ENCODE data around the gene CACNA1C.

The CACNA1C gene

DNA sequence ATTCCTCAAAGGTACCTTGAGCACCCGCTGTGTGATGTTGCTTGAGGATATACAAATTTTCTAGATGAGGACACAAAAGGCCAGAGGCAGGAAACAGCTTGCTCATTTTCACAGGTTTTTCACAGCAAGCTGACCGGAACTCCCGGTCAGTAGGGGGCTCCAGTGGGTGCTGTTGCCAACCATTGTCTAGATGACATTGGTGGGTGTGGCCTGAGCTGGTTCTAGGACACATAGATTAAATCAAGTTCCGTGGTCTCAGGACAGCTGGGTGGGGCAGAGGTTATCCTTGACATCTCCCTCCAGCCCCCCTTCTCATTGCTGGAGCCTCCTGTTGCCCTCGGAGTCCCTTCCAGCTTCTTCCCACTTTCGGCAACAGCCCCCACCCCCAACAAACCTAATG is 588.4 kb downstream of the CACNA1C start:
- no peak for DNase-seq

DNA sequence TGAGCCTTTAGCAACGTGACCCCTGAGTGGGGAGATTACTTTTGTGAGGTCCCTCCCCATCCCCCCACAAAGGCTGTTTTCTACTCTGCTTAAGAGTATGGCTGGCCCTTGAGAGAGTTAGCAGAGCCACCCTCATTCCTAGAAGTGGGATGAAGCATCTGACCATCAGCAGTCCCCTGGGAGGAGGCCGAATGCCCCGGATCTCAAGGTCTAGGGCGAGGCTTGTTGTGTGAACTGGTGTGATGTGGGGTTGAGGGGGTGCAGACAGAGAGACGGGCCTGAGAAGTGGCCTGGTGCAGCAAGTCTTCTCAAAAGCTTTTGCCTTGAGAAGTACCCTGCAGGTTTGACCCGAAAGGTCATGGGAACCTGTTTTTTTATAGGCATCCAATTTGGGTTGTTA is 589.0 kb downstream of the CACNA1C start:
- no peak for DNase-seq

DNA sequence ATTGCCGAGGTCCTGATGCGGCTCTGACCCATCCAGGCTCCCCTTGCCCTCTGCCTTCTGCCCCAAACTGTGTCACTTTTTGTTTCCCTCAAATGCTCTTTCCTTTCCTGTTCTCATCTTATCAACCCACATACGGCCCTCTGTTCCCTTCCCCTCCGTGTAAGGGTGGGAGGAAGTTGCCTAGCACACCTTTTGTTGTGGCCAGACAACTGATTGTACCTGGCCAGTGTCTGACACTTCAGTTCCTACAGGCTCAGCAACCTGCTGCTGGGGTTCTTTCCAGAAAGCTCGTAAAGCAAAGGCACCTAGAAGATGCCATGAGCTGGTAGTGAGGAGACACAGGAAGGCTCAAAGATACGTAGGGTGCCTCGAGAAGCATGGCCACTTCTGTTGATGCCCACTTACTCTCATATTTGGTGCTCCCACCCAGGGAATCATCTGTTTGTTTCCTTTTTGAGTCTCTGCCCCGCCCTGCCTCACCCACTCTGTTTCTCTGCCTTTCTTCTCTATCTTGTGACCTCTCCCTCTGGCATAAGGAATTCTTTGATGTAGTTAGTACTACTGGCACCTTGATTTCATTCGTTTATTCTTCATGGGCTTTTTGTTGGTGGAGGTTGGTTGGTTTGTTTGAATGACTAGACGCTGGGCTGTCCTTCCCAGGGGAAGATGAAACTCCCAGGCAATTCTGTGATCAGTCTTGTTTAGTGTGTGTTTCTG is 589.5 kb downstream of the CACNA1C start:
- DNase-seq: no peak

DNA sequence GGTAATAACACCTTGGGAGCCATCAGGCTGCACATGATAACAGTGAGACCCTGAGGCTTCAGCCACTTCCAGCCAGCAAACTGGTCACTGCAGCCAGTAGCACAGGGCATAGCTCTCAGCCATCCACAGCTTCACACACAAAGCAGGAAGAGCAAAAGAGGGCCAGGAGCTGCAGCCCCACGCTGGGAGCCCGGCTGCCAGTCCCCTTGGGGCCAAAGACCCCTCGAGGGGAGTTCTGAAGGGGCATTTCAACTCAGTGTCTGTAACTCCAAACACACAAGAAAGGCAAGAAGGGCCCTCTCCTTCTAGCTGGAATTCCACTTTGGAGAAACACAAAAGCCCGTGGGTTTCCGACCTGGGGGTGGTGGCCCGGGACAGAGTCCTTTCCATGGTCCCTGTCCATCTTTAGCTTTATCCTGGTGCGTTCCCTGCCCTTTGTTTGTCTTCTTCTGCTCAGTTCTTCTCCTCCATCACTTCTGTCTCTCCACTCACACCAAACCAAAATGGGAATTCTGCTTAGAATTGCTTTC is 590.2 kb downstream of the CACNA1C start:
- no peak for DNase-seq

DNA sequence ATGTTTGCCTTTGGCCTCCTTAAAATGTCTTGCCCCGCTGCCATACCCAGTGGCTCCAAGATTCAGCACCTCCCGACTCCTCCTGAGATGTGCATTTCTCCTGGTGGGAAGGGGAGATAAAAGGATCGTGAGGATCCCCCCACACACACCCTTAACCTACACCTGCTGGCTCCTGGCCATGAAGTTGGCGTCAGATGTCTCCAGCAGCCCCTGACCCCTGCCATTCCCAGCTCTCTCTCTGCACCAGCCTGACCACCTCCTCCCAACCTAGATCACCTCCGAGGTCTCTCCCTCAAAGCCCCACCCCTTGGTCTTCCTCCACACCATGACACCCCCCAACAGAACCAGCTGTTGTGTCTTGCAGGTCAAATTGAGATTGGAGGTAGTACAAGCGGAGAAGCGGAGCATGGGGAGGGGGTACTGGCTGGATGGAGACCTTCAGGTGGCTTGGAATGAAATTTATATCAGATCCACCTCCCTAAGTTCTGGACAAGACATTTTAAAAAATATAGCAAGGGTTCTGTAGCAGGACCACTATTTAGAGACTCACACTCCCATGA is 590.9 kb downstream of the CACNA1C start:
- no peak for DNase-seq

DNA sequence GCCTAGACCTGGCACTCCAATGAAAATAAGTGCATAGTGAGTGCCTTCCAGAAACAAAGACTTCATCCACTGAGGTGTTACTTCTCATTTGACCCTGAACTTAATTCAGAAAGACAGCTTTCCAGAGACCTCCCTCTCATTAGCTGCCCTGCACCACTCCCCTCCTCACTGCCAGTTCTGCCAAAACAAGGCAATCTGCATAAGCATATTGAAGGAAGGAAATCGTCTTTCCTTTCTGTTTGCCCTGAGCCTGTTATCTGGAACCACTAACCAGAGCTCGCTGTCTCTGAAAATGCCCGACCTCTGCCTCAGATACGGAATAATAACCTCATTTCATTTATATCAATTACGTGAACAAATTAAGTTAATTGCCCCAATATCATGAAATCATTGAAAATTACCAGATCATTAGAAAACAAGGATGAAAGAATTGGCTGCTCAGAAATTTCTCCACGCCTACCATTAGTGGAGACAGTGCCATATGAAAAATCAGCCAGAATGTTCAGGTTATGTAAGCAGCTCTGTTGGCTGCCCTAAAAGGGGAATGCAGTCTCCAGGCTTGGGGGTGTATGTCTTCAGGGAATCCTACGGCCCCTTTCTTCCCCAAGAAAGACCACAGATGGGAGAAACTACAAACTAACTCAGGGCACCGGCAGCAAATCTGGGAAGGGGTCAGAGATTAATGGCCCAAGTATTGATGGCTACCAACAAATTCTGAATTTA is 592.1 kb downstream of the CACNA1C start:
- no peak for DNase-seq

DNA sequence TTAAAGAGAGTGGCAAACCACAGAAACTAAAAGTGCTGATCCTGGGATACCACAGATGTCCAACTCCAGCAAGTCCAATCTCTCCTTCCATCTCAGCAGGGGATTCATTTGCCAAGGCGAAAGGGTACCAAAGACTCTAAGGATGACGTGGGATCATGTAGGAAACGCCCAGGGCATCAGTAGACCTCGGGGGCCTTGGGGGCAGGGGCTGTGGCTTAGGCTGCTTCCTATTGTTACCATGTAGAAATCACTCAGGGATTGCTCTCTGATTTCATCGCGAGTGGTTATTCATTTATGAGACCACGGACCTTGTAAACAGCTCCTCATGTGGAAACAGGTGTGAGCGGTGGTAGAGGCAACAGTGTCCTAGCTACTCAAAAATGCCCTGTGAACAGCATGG is 592.7 kb downstream of the CACNA1C start:
- no peak for DNase-seq

DNA sequence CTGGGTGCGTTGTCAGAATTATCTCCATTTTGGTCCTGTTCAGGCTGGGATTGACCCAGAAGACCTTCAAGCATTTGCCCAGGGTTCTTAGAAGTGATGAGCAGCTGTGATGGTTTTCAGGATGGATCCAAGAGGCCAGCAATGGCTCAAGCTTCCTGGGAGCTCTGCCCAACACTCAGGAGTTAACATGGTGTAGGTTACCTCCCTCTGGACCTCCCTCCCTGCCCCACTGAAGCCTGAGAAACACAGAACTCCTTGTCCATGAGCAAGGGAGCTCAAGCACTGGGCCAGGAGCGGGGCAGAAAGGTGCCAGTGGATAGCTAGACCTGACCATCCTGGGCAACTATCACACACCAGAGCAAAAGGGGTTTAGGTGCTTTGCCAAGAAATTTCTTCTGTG is 593.6 kb downstream of the CACNA1C start:
- no peak for DNase-seq

DNA sequence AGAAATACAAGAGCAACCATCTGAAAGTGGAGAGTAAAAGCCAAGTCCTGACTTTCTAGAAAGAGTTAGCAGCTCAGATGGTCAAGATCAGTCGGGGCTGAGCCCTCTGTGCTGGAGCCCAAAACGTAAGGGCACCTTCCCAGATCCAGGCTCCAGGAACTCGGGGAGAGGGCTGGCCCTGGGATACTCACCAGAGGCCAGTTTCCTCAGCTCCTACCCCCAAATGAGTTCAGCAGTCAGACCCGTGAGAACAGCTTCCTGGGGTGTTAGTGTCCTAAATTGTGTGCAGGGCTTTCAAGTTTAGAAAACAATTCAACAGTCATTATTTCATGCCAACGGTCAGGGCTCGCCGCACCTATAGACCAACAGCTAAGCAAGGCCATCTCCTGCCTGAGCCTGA is 594.4 kb downstream of the CACNA1C start:
- no peak for DNase-seq

DNA sequence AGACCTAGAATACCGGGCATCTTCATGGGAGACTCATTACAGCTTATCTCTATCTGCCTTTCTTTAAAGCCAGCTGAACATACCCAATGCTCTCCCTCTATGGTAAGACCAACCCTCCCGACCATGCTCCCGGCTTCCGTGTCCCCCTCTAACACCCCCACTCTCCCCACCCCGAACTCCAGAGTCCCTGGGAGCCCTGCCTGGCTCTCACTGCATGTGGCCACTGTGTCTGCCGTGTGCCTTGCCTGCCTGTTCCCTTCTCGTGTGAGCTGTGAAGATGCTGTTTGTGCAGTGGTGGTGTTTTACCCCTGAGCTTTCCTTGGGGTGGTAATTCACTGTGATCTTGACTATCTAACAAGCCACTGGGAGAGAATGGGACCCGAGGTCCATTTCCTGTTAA is 595.6 kb downstream of the CACNA1C start:
- no peak for DNase-seq

DNA sequence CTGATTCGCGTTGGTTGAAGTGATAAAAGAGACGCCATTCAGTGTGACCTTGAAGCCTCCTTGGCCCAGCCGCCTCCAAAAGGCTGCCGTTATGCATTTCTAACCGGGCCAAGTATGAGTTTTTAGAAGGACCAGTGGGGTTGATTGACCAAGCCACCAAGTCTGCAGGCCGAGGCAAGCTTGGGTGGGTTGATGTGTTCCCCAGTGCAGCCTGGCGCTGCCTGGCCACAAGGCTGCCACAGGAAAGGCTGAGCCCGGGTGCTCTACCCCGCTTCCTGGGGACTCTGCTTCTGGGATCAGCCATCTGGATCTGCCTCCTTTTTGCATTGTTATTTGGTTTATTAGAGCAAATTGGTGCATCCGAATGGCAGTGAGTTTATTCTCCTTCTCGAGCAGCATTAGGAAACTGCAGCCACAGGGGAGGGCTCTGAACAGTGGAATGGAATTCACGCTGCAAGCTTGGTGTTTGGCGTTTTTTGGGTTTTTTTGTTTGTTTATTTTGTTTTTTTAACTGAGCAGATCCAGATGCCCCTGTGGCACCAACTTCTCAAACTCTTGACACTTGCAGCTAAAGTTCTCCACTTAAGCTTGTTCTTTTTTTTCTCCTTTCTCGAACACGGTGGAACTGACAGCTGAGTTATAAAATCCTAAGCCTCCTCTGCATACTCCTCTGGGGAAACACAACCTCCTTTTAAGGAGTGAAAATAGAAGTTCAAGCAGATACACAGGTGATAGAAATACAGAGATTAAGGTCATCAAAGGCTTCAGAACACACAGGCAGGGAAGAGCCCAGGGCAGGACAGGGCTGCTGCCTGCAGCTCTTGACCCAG is 596.6 kb downstream of the CACNA1C start:
- DNase-seq: no peak

DNA sequence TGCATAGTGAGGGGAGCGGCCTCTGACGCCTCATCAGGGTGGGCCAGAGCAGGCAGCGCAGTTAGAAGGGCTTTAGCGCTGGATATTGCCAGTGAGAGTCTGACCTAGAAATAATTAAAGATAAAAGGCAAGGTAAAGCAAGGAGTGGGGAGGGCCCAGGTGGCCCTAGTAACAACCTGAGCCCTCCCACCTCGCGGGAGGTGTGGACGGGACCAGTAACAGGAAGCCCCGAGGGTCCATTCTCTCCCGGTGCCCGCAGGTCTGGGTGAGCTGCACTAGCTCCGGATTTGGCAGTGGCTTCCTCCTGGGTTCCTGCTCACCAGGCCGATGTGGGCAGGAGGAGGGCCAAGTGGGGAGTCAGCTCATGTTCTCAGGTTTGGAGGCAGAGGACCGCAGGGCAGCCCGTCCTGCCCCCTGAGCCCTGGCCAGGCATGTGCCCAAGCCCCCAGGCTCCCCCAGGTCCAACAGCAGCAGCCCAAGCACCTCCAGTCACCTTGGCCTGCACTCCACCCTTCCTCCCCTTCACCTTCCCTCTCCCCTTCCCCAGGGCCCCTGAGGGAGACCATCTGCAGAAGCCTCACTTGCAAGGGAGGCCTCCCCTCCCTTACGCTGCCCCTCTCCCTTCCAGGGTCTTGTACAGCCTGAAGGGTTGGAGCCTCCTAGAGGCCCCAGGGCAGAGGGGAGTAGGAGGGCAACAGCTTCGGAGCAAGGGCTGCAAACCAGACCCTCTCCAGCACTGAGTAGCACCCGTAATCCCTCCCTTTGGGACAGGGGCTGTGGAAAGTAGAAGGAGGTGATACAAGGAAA is 597.7 kb downstream of the CACNA1C start:
- DNase-seq: no peak

DNA sequence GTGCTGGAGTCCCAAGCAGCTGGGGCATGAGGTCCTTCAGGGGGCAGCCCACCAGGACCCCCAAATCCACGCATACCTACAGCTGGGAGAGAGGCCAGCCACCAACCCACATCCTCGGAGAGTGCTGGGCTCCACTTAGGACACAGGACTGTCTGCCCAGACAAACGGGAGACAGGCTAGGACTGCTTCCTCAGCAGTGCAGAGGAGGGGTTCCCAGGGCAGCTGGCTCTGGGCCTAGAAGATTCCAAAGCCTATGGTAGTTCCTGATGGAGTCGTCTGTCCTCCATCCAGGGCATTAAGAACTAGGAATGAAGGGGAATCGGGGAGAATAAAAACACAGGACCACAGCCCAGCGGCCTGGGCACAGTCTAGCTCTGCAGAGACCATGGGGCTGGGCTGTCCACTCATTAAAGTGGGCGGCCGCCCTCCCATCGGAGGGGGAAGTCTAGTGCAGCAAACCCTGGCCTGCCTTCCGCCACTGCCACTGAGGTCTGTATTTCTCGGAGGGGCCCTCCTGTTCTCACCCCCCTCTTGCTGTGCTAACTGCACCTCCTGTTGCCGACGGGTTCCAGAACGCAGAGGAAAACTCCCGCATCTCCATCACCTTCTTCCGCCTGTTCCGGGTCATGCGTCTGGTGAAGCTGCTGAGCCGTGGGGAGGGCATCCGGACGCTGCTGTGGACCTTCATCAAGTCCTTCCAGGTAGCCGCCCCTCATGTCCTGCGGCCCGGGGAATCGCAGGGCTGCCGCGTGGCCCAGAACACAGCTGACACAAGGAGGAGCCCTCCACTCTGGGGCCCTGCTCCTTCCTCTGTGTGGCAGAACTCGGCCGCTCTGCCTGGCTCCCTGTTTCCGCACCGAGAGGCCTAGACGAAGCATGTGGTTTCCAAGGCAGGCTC is 598.5 kb downstream of the CACNA1C start:
- DNase-seq: no peak

DNA sequence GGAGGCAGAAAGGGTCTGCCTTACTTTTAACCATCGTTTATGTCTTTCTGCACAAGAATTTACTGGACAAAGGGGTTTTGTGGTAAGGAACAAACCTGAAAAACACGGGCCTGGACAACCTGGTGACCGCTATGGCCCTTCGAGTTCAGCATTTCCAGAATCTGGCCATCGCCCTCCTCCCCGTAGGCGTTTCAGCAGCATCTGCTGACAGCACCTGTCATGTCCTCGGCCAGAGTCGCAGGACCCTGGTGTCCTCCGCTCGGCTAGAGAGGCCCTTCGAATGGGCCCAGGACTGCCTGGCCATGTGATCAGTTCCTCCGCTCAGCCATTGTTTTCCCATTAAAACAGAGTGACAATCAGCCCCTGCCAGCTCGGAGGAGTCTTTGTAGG is 599.2 kb downstream of the CACNA1C start:
- no peak for DNase-seq

DNA sequence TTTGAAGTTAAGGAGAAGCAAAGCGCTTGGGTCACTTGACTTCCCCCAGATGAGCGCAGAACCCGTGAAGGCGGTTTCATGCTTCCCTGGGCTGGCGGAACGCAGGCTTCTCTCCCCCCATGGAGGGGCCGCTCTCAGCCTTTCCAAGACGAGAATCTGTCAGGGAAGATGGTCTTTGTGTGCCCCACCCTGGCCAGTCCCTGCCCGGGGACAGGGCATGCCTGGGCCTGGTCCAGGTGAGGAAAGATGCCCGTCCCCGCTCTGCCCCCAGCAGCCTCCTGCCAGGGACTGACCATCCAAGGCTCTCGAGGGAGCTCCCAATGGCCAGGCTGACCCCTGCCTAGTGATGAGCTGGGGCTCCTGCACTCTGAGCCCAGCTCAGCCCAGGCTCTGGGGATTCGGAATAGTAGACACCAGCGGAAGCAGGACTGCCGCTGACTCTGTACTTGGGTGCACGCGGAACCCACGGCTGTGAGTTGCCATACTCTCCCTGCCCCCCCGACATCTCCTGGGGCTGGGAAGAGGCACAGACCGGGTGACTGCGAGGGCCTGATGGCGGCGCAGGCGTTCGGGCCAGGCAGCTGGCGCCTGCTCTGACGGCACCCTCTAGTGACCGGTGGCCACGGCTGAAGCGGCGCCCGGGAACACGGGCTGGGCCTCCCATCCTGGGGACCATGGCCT is 599.8 kb downstream of the CACNA1C start:
- DNase-seq: no peak

DNA sequence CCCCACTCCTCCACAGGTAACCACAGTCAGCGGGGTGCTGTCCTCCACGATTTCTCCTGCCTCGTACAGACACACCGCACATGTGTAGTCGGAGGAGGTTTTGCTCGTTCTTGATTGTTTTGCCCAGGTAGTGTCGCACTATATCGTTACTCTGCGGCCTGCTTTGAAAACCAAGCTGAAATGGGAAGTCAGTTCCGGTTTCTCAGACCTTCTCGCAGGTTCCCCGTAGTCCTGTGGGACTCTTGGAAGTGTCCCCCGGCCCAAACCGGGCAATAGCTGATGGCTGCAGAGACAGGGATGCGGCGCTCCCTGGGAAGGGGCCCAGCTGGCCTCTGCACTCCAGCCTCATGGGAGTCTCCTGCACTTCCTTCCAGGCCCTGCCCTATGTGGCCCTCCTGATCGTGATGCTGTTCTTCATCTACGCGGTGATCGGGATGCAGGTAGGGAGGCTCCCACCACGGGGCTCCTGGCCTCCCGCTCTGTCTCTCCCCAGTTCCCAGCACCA is 600.7 kb downstream of the CACNA1C start:
- DNase-seq: no peak

DNA sequence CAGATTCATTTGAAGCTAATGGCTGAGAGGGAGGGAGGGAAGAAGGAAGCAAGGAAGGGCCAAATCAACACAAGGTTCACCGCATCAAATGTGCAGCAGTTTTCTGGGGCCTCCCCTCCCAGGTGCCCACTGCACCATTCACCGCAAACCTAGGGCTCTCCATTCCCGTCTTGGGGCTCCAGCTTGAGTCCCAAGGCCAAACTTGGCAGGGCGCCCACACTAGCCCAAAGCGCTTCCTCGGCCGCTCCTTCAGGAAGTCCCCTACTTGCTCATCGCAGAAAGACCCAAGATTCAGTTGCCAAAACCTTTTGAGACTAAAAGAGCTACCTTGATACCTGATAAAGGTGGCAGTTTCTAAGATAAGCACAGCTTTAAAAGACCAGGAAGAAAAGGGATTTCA is 601.5 kb downstream of the CACNA1C start:
- DNase-seq: no peak

DNA sequence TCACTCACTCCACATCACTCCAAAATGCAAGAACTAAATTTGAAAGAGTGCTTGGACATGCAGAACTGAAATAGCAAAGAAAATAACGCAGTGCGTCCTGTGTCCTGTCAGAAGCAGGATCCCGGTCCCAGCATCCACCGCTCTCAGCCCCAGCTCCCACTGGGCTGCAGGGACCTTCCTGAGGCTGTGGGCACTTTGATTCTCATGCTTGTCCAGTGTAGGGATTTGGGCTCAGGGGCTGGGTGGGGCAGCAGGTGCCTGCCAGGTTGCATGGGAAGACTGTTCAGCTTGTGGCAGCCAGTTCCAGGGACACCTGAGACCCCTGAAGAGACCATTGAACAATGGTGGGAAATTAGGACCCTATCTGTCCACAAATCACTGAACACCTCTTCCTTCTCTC is 602.0 kb downstream of the CACNA1C start:
- no peak for DNase-seq

DNA sequence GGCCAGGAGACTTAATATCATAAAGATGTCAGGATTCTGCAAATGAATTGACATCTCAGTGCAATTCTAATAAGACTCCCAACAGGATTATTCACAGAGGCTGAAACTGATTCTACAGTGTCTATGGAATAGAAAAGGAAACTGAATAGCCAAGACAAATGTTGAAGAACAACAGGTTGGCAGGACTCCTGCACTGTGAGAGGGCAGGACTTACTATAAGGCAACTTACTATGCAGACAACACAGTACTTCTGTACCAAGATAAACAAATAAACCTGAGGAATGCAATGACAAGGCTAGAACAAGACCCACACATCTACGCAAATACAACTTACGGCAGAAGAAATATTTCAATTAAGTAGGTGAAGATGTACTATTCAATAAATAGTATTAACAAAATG is 609.7 kb downstream of the CACNA1C start:
- no peak for DNase-seq

Data from NCI-H524 treated with DMSO at 0.1 percent for 48 hours (cell line).